Measurements from ENCODE around the gene TTBK1.

DNA sequence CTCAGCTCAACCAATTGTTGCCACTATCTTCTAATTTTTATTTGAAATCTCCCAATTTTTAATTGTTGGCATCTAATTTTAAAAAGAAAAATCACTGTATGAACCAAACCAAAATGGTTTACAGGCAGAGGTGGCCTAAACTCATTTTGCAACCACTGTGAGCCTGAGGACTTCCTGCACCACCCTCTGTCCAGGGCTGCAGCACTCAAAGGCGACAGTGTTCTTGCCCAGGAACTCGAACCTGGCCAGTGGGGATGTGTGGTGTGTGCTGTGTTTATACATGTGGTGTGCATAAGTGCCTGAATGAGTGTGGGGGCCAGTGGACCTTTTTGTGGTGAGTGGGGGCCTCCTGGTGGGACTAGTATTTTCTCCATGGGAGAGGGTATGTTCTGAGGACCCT, 30.4 kb downstream of the TTBK1 start:
- TF ChIP-seq, protein P1, sequence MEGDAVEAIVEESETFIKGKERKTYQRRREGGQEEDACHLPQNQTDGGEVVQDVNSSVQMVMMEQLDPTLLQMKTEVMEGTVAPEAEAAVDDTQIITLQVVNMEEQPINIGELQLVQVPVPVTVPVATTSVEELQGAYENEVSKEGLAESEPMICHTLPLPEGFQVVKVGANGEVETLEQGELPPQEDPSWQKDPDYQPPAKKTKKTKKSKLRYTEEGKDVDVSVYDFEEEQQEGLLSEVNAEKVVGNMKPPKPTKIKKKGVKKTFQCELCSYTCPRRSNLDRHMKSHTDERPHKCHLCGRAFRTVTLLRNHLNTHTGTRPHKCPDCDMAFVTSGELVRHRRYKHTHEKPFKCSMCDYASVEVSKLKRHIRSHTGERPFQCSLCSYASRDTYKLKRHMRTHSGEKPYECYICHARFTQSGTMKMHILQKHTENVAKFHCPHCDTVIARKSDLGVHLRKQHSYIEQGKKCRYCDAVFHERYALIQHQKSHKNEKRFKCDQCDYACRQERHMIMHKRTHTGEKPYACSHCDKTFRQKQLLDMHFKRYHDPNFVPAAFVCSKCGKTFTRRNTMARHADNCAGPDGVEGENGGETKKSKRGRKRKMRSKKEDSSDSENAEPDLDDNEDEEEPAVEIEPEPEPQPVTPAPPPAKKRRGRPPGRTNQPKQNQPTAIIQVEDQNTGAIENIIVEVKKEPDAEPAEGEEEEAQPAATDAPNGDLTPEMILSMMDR (IDR thresholded peaks at IDR 0.05): no peak
- no peak for TF ChIP-seq POLR2A (IDR thresholded peaks at IDR 0.05)
